ENCODE data around the gene TENM4. TPM values are rescaled to one million over a fixed set of nuclear protein-coding genes. Genes with fewer than 3 reads are reported as not detected.

Gene TENM4
- total RNA-seq, 1 experiment from 2014 or later = 25.0 TPM

DNA sequence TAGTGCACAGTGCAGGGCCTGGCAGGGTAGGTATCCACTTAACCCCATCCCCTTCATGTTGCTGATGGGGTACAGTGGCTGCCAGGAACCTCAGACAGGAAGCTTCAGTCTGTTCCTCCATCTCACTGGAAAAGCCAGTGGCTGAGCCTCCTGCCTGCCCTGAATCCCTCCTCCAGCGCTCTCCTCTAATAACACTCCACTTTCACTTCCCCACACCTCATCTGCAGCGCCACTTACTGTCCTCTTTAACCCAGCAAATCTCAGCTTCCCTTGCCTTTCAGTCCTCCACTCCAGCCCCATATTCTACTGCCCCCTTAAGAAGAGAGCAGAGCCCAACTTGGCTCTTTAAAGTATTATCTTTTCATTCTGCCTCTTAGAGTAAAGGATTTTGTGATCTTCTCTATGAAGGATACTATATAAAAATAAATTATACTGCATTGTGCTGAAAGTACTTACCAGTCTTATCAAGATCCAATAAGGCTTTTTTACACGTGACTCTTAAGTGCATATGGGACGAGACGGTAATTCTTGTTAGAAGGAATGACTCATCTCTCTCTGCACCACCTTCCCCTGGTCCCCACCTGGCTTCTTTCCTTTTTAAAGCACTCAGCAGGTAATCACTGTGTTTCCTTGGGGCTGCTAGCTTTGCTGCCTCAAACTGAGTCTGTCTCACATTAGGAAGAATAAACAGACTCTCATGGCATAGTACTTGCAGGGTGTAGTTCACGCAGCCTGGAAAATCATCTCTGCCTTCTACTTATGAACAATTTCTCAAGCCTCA is 628.1 kb downstream of the TENM4 start:
- POLR2A ChIA-PET = interaction anchor here (0.7 kb wide), 1 partner anchor 148 kb away, joined by 3 read pairs; no protein-coding TSS in a partner anchor
- no peaks in the 10 kb centered on the region for H3K27me3 Mint-ChIP-seq (ENCODE audit: low read depth)
- peak; percentile 74 for ATAC-seq
- H3K36me3 Mint-ChIP-seq = no peaks in the 10 kb centered on the region
- peak overlapping the region; percentile 16; the same call in 1 of the 2 replicates for H3K27ac Mint-ChIP-seq
- H3K4me3 Mint-ChIP-seq = no peak overlapping the region
- CTCF ChIA-PET = interaction anchor here (0.8 to 2.0 kb wide), 6 partner anchors 9 to 167 kb away, joined by 3 to 10 read pairs (median 4); no protein-coding TSS in a partner anchor
- H3K9me3 Mint-ChIP-seq = no peaks in the 10 kb centered on the region
- no peak for DNase-seq (ENCODE audit: low spot score)
- H3K4me1 Mint-ChIP-seq = peaks cover 23% of the 10 kb centered on the region
- TF ChIP-seq SMAD3 (CRISPR knock-in tag; IDR thresholded peaks at IDR 0.05; ENCODE audit: borderline replicate concordance) (no peak), SMAD4 (CRISPR knock-in tag; IDR thresholded peaks at IDR 0.05) (no peak), GABPB1 (CRISPR knock-in tag; IDR thresholded peaks at IDR 0.05) (no peak), MXD4 (CRISPR knock-in tag; IDR thresholded peaks at IDR 0.05; ENCODE audit: borderline replicate concordance) (no peak), GTF2I (CRISPR knock-in tag; conservative IDR thresholded peaks at IDR 0.05) (no peak), ZNF317 (CRISPR knock-in tag; IDR thresholded peaks at IDR 0.05; ENCODE audit: borderline replicate concordance, low read depth) (no peak)
- TF ChIP-seq, protein P1, sequence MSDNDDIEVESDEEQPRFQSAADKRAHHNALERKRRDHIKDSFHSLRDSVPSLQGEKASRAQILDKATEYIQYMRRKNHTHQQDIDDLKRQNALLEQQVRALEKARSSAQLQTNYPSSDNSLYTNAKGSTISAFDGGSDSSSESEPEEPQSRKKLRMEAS (CRISPR knock-in tag; IDR thresholded peaks at IDR 0.05) = no peak

DNA sequence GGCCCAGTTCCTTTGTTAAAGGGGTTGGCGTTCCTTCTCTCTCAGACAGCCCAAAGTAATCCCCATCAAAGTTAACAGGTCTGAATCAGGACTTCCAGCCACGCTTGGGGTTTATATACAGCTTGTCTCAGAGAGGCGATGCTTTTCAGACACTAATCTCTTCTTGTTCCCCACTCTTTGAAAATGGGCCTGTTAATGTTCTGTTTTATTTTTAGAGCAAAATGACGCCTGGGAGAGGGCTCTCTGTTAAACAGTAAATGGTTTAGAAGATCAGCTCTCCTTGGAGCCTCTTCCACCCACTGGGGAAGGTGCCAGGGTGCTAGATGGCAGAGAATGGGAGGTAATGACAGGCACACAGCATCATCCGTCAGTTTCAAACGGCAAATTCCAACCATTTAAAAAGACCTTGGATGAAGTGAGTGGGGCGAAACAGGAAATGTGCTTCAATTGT is 630.2 kb downstream of the TENM4 start:
- ChIA-PET CTCF (interaction anchor here (1.6 to 2.3 kb wide), 4 partner anchors 12 to 165 kb away, joined by 7 to 11 read pairs (median 8); no protein-coding TSS in a partner anchor), POLR2A (no interaction called here)
- Mint-ChIP-seq H3K4me3 (no peak overlapping the region), H3K36me3 (no peaks in the 10 kb centered on the region), H3K27me3 (ENCODE audit: low read depth) (no peaks in the 10 kb centered on the region), H3K4me1 (peaks cover 23% of the 10 kb centered on the region), H3K27ac (no peak overlapping the region), H3K9me3 (no peaks in the 10 kb centered on the region)
- no peak for DNase-seq (ENCODE audit: low spot score)
- no peak for ATAC-seq
- TF ChIP-seq, protein P2, sequence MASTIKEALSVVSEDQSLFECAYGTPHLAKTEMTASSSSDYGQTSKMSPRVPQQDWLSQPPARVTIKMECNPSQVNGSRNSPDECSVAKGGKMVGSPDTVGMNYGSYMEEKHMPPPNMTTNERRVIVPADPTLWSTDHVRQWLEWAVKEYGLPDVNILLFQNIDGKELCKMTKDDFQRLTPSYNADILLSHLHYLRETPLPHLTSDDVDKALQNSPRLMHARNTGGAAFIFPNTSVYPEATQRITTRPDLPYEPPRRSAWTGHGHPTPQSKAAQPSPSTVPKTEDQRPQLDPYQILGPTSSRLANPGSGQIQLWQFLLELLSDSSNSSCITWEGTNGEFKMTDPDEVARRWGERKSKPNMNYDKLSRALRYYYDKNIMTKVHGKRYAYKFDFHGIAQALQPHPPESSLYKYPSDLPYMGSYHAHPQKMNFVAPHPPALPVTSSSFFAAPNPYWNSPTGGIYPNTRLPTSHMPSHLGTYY (CRISPR knock-in tag; IDR thresholded peaks at IDR 0.05) = no peak
- no peak for TF ChIP-seq ZNF219 (CRISPR knock-in tag; IDR thresholded peaks at IDR 0.05; ENCODE audit: borderline replicate concordance)
- TF ChIP-seq, protein P3, sequence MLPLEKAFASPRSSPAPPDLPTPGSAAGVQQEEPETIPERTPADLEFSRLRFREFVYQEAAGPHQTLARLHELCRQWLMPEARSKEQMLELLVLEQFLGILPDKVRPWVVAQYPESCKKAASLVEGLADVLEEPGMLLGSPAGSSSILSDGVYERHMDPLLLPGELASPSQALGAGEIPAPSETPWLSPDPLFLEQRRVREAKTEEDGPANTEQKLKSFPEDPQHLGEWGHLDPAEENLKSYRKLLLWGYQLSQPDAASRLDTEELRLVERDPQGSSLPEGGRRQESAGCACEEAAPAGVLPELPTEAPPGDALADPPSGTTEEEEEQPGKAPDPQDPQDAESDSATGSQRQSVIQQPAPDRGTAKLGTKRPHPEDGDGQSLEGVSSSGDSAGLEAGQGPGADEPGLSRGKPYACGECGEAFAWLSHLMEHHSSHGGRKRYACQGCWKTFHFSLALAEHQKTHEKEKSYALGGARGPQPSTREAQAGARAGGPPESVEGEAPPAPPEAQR (CRISPR knock-in tag; IDR thresholded peaks at IDR 0.05) = no peak
- TF ChIP-seq RORB (CRISPR knock-in tag; IDR thresholded peaks at IDR 0.05) = no peak
- TF ChIP-seq, protein P4, sequence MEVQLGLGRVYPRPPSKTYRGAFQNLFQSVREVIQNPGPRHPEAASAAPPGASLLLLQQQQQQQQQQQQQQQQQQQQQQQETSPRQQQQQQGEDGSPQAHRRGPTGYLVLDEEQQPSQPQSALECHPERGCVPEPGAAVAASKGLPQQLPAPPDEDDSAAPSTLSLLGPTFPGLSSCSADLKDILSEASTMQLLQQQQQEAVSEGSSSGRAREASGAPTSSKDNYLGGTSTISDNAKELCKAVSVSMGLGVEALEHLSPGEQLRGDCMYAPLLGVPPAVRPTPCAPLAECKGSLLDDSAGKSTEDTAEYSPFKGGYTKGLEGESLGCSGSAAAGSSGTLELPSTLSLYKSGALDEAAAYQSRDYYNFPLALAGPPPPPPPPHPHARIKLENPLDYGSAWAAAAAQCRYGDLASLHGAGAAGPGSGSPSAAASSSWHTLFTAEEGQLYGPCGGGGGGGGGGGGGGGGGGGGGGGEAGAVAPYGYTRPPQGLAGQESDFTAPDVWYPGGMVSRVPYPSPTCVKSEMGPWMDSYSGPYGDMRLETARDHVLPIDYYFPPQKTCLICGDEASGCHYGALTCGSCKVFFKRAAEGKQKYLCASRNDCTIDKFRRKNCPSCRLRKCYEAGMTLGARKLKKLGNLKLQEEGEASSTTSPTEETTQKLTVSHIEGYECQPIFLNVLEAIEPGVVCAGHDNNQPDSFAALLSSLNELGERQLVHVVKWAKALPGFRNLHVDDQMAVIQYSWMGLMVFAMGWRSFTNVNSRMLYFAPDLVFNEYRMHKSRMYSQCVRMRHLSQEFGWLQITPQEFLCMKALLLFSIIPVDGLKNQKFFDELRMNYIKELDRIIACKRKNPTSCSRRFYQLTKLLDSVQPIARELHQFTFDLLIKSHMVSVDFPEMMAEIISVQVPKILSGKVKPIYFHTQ (CRISPR knock-in tag; IDR thresholded peaks at IDR 0.05) = no peak
- no peak for TF ChIP-seq GABPB1 (CRISPR knock-in tag; IDR thresholded peaks at IDR 0.05)

DNA sequence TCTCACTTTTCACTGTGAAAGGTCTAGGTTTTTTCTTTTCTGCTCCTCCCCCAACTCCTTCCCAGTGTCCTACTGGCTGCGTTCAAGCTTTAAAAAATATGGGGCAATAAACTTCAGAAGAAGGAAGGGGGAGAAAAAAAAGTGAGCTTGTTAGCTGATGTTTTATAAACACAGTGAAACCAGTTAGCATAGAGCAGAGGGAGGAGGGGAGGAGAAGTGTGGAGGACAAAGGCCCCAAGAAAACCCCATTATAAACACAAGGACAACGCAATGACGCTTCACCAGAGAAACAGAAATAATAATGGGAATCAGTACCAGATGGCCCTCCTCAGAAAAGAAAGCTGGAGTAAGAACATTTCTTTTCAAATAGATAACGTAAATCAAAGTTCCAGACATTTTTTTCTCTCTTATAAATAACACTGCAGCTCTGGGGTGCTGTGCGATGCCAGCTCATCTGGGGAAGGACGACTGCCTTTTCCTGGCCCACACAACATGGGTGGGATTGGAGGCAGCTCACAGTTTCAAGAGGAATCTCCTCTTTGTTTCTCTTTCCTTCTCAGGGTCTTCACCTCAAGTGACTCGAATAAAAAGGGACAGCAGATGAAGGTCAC is 630.8 kb downstream of the TENM4 start:
- no peak for TF ChIP-seq GRHL2 (CRISPR knock-in tag; IDR thresholded peaks at IDR 0.05; ENCODE audit: insufficient replicate concordance, severe bottlenecking)
- CTCF ChIA-PET = interaction anchor here (1.6 to 2.3 kb wide), 4 partner anchors 11 to 164 kb away, joined by 7 to 11 read pairs (median 8); no protein-coding TSS in a partner anchor
- H3K36me3 Mint-ChIP-seq = no peaks in the 10 kb centered on the region
- no peak overlapping the region for H3K27ac Mint-ChIP-seq
- ATAC-seq (no peak), DNase-seq (ENCODE audit: low spot score) (no peak)
- H3K4me1 Mint-ChIP-seq = peaks cover 23% of the 10 kb centered on the region
- POLR2A ChIA-PET = no interaction called here
- no peaks in the 10 kb centered on the region for H3K27me3 Mint-ChIP-seq (ENCODE audit: low read depth)
- no peak overlapping the region for H3K4me3 Mint-ChIP-seq
- H3K9me3 Mint-ChIP-seq = no peaks in the 10 kb centered on the region

All from WTC11 (cell line).